Kidney epithelial cell (primary cell): ENCODE measurements around the gene FAM131C. TPM values are rescaled to one million over a fixed set of nuclear protein-coding genes. Genes with fewer than 3 reads are reported as not detected.

Experiments used
- DNase-seq: peaks from one replicate; pipeline ENCODE4 v3.0.0-alpha.2; 2010; ENCODE audit warnings: low read depth
- H3K27me3 ChIP-seq: 2 replicates; pipeline ENCODE4 v1.6.0; 2011; ENCODE audit warnings: low read length; ENCODE audit not compliant: control insufficient read depth, insufficient read depth
- H3K36me3 ChIP-seq: 2 replicates; pipeline ENCODE4 v1.5.1; 2011; ENCODE audit warnings: low read length; ENCODE audit not compliant: control insufficient read depth, insufficient read depth
- H3K4me3 ChIP-seq: 2 replicates; pipeline ENCODE4 v1.5.1; 2011; ENCODE audit warnings: low read depth, mild to moderate bottlenecking, control low read depth, low read length
- CTCF ChIP-seq: IDR thresholded peaks from 2 replicates; pipeline ENCODE4 v1.5.1; 2011; ENCODE audit warnings: mild to moderate bottlenecking, moderate library complexity, low read length, control low read depth, inconsistent platforms; ENCODE audit not compliant: insufficient read depth, poor library complexity, severe bottlenecking
- total RNA-seq: library from RNA; depleted of rRNA; stranded (reverse); fragments of >200 nt; gene quantifications from 2 replicates; pipeline ENCODE4 v1.2.3, GENCODE V29; 2015

FAM131C gene
- total RNA-seq, 1 donor from 2014 or later: 0.46 TPM

GRCh38 chr1:16018308-16018707 lies 55.1 kb downstream of the FAM131C start:
- Histone ChIP-seq H3K4me3 (no peak overlapping the region), H3K27me3 (peaks cover 27% of the 10 kb centered on the region), H3K36me3 (no peaks in the 10 kb centered on the region)
- no peak for TF ChIP-seq CTCF
- no peak for DNase-seq

- DNase-seq: no peak
- H3K27me3 ChIP-seq: peaks cover 21% of the 10 kb centered on the region
- H3K4me3 ChIP-seq: no peak within 1 kb of the TSS
- TF ChIP-seq CTCF: no peak
- H3K36me3 ChIP-seq: no peaks in the 10 kb centered on the region
Observed at GRCh38 chr1:16017461-16018303, 55.8 kb downstream of the FAM131C start, which contains the start of gene HSPB7. Gene HSPB7 (minus strand): TSS chr1:16018043. CDS start chr1:16017963, 80 bp downstream.

GRCh38 chr1:16017076-16017460 lies 56.4 kb downstream of the FAM131C start:
- no peak for TF ChIP-seq CTCF
- H3K27me3 ChIP-seq: peaks cover 15% of the 10 kb centered on the region
- H3K4me3 ChIP-seq: no peak overlapping the region
- H3K36me3 ChIP-seq: no peaks in the 10 kb centered on the region
- DNase-seq: no peak

- DNase-seq: no peak
- Histone ChIP-seq H3K36me3 (no peaks in the 10 kb centered on the region), H3K4me3 (no peak overlapping the region), H3K27me3 (peaks cover 8% of the 10 kb centered on the region)
- no peak for TF ChIP-seq CTCF
Observed at GRCh38 chr1:16015960-16016901, 57.2 kb downstream of the FAM131C start.

GRCh38 chr1:16015491-16015890 lies 58.0 kb downstream of the FAM131C start:
- no peak for DNase-seq
- TF ChIP-seq CTCF: no peak
- Histone ChIP-seq H3K36me3 (no peaks in the 10 kb centered on the region), H3K27me3 (peaks cover 1% of the 10 kb centered on the region), H3K4me3 (no peak overlapping the region)
